Body of pancreas (tissue), 4 donors: ENCODE results near the gene SV2B. TPM values are rescaled to one million over a fixed set of nuclear protein-coding genes. Genes with fewer than 3 reads are reported as not detected.

Source experiments
- ATAC-seq: fragments of 150-250 bp; one replicate; pipeline ENCODE4 v1.9.1; 2016
- DNase-seq, 4 donors: peaks; one replicate each; pipeline ENCODE4 v3.0.0-alpha.2; 2019
- H3K27ac ChIP-seq, 4 donors: fragments of 200-600 bp; sonication (generic); 1 replicate in 3 of 4; 2 replicates in 1 of 4; pipeline versions ENCODE4 v1.5.1 to v1.6.1; 2016 to 2019; ENCODE audit warnings: mild to moderate bottlenecking in 1 of 4, mixed read lengths in 1 of 4, moderate library complexity in 1 of 4
- H3K27me3 ChIP-seq, 2 donors: fragments of 200-600 bp; sonication (generic); one replicate each; pipeline ENCODE4 v1.6.0; 2016; ENCODE audit warnings: mild to moderate bottlenecking in 1 of 2
- H3K36me3 ChIP-seq, 2 donors: fragments of 200-600 bp; sonication (generic); replicated peaks in 1 of 2; 2 replicates each; pipeline ENCODE4 v1.5.1; 2016; ENCODE audit warnings: low read depth in 2 of 2; ENCODE audit not compliant: insufficient read depth in 1 of 2
- H3K4me1 ChIP-seq: fragments of 200-600 bp; sonication (generic); one replicate; pipeline ENCODE4 v1.6.0; 2016
- H3K4me3 ChIP-seq, 2 donors: fragments of 200-600 bp; sonication (generic); 1 replicate in 1 of 2; 2 replicates in 1 of 2; pipeline ENCODE4 v1.5.1; 2016 to 2019
- H3K9me3 ChIP-seq, 3 donors: fragments of 200-600 bp; sonication (generic); 1 replicate in 2 of 3; 2 replicates in 1 of 3; pipeline ENCODE4 v1.5.1; 2016
- CTCF ChIP-seq, 7 experiments: fragments of 450-650 bp in 4 of 7; fragments of 200-600 bp in 3 of 7; sonication (generic) in 3 of 7; IDR thresholded peaks; one replicate each; pipeline ENCODE4 v1.5.1; 2016 to 2019; ENCODE audit warnings: antibody characterized with exemption in 7 of 7
- POLR2A ChIP-seq, 3 donors: fragments of 450-650 bp; IDR thresholded peaks; one replicate each; pipeline ENCODE4 v1.6.1; 2016; ENCODE audit warnings: antibody characterized with exemption in 3 of 3, mild to moderate bottlenecking in 2 of 3
- WGBS, 2 donors: methylation state at CpG; one replicate each; pipeline ENCODE4 v1.1.5; 2017; 5-methylcytosine and 5-hydroxymethylcytosine counted together
- intact Hi-C: fragments of 100-400 bp; cut with DNase I; formaldehyde crosslinking; loops from one replicate; pipeline ENCODE4 v1.15.1; 2023
- total RNA-seq, 2 donors: library from RNA; depleted of rRNA; stranded (reverse); fragments of >200 nt; gene quantifications; one replicate each; pipeline ENCODE4 v1.1.0, GENCODE V29; 2016

SV2B gene
- total RNA-seq, 2 donors from 2014 or later, result 0.78 to 20.4 TPM

- intact Hi-C loops, result no loop called here
- peak; percentile 77 for ATAC-seq
- TF ChIP-seq CTCF (IDR thresholded peaks at IDR 0.05), result peak; percentile 49 to 79 (median 73)
- no peak for TF ChIP-seq POLR2A (IDR thresholded peaks at IDR 0.05)
- 15% methylated on average over 11 of the region's 11 CpGs for WGBS, 2 donors
- no peaks in the 10 kb centered on the region for H3K9me3 ChIP-seq
- peak; percentile 29 to 43 (median 35) for DNase-seq
- no peaks in the 10 kb centered on the region for H3K36me3 ChIP-seq
- H3K4me3 ChIP-seq, result no peak overlapping the region
- H3K27me3 ChIP-seq, result no peaks in the 10 kb centered on the region
- peaks cover 6% of the 10 kb centered on the region for H3K4me1 ChIP-seq
- H3K27ac ChIP-seq, result no peak overlapping the region
Observed at GRCh38 chr15:91302588-91303439, 202.8 kb downstream of the SV2B start.

- Histone ChIP-seq H3K27ac (no peak overlapping the region), H3K9me3 (no peaks in the 10 kb centered on the region), H3K4me1 (peaks cover 6% of the 10 kb centered on the region), H3K36me3 (no peaks in the 10 kb centered on the region), H3K27me3 (no peaks in the 10 kb centered on the region), H3K4me3 (no peak overlapping the region)
- 34 to 46% methylated on average over 2 of the region's 2 CpGs for WGBS, 2 donors
- no peak for ATAC-seq
- DNase-seq, result no peak
- intact Hi-C loops, result no loop called here
- TF ChIP-seq POLR2A (IDR thresholded peaks at IDR 0.05), result no peak
- TF ChIP-seq CTCF (IDR thresholded peaks at IDR 0.05), result no peak
Observed at GRCh38 chr15:91304210-91304609, 204.2 kb downstream of the SV2B start.

- Histone ChIP-seq H3K36me3 (no peaks in the 10 kb centered on the region), H3K27ac (no peak overlapping the region), H3K4me3 (no peak overlapping the region), H3K27me3 (no peaks in the 10 kb centered on the region), H3K4me1 (peaks cover 6% of the 10 kb centered on the region), H3K9me3 (no peaks in the 10 kb centered on the region)
- ATAC-seq, result no peak
- intact Hi-C loops, result loop anchor here (5.0 kb wide), 1 partner anchor 778 kb away; no protein-coding TSS in a partner anchor
- TF ChIP-seq POLR2A (IDR thresholded peaks at IDR 0.05) (no peak), CTCF (IDR thresholded peaks at IDR 0.05) (no peak)
- no peak for DNase-seq
- WGBS, 2 donors, result 49 to 56% methylated on average over 6 of the region's 6 CpGs
Observed at GRCh38 chr15:91304786-91305185, 204.7 kb downstream of the SV2B start.

GRCh38 chr15:91306144-91306543, 206.1 kb downstream of the SV2B start:
- Histone ChIP-seq H3K36me3 (no peaks in the 10 kb centered on the region), H3K4me3 (no peak overlapping the region), H3K9me3 (no peaks in the 10 kb centered on the region), H3K27ac (no peak overlapping the region), H3K4me1 (peaks cover 6% of the 10 kb centered on the region), H3K27me3 (no peaks in the 10 kb centered on the region)
- 76 to 78% methylated on average over 7 of the region's 7 CpGs for WGBS, 2 donors
- TF ChIP-seq CTCF (IDR thresholded peaks at IDR 0.05) (no peak), POLR2A (IDR thresholded peaks at IDR 0.05) (no peak)
- intact Hi-C loops, result loop anchor here (5.0 kb wide), 1 partner anchor 776 kb away; no protein-coding TSS in a partner anchor
- ATAC-seq, result no peak
- no peak for DNase-seq
